Caco-2 (cell line): ENCODE results near the gene MROH9. TPM values are rescaled to one million over a fixed set of nuclear protein-coding genes. Genes with fewer than 3 reads are reported as not detected.

Experiments used
- BruUV-seq: library from RNA; stranded (reverse); fragments of 400-500 nt; replicated peaks from 2 replicates; lab custom pipeline; 2021; lab: Mats Ljungman, UMichigan
- CTCF ChIA-PET: fragments of 300-600 bp; sonication (Branson Sonifier 250); formaldehyde crosslinking; loops from one replicate; lab custom pipeline; 2022; ENCODE audit warnings: antibody characterized with exemption; lab: Charles Lee
- POLR2A ChIA-PET: fragments of 300-600 bp; sonication (Branson Sonifier 250); formaldehyde crosslinking; loops from one replicate; lab custom pipeline; 2022; ENCODE audit warnings: antibody characterized with exemption; lab: Charles Lee
- DNase-seq, 2 experiments: peaks; one replicate each; pipeline versions ENCODE4 v3.0.0 to v3.0.0-alpha.2; 2020 to 2022
- H3K27me3 ChIP-seq: replicated peaks from 2 replicates; pipeline ENCODE4 v1.6.0; 2011; ENCODE audit warnings: low read length; ENCODE audit not compliant: control insufficient read depth, insufficient read depth
- H3K36me3 ChIP-seq: 2 replicates; pipeline ENCODE4 v1.5.1; 2011; ENCODE audit warnings: low read length; ENCODE audit not compliant: control insufficient read depth, insufficient read depth
- H3K4me1 ChIP-seq: fragments of 250-450 bp; sonication (Bioruptor Pico); 2 replicates; pipeline ENCODE4 v1.5.1; 2020; ENCODE audit warnings: mild to moderate bottlenecking
- H3K4me3 ChIP-seq: 2 replicates; pipeline ENCODE4 v1.5.1; 2011; ENCODE audit warnings: low read depth, mild to moderate bottlenecking, control low read depth, low read length
- H3K9me3 ChIP-seq: fragments of 250-450 bp; sonication (Bioruptor Pico); 2 replicates; pipeline ENCODE4 v1.5.1; 2020; ENCODE audit warnings: mild to moderate bottlenecking, moderate library complexity
- H3K27ac Mint-ChIP-seq: one replicate; pipeline ENCODE4 v1.8.0; 2022; ENCODE audit warnings: mixed read lengths; ENCODE audit not compliant: unreplicated experiment
- H3K27me3 Mint-ChIP-seq: one replicate; pipeline ENCODE4 v1.8.0; 2022; ENCODE audit warnings: mixed read lengths; ENCODE audit not compliant: insufficient read depth, unreplicated experiment
- H3K36me3 Mint-ChIP-seq: one replicate; pipeline ENCODE4 v1.8.0; 2022; ENCODE audit warnings: mild to moderate bottlenecking, mixed read lengths; ENCODE audit not compliant: insufficient read depth, unreplicated experiment
- H3K4me1 Mint-ChIP-seq: one replicate; pipeline ENCODE4 v1.8.0; 2022; ENCODE audit warnings: low read depth, mixed read lengths; ENCODE audit not compliant: unreplicated experiment
- H3K4me3 Mint-ChIP-seq: one replicate; pipeline ENCODE4 v1.8.0; 2022; ENCODE audit warnings: mild to moderate bottlenecking, moderate library complexity, mixed read lengths; ENCODE audit not compliant: unreplicated experiment
- H3K9me3 Mint-ChIP-seq: one replicate; pipeline ENCODE4 v1.8.0; 2022; ENCODE audit warnings: mixed read lengths; ENCODE audit not compliant: unreplicated experiment
- intact Hi-C: fragments of 100-400 bp; cut with micrococcal nuclease; formaldehyde crosslinking; loops from one replicate; pipeline ENCODE4 v1.10.0; 2022; ENCODE audit not compliant: unreplicated experiment
- total RNA-seq: library from RNA; stranded (reverse); gene quantifications from 2 replicates; pipeline ENCODE4 v1.2.3, GENCODE V29; 2022
- TF ChIP-seq, protein P1 (sequence below), 2 experiments: fragments of 200-600 bp in 1 of 2; IDR thresholded peaks; 1 replicate in 1 of 2; 2 replicates in 1 of 2; pipeline versions ENCODE4 v1.5.1 to v1.8.0; 2011 to 2022; ENCODE audit warnings: antibody characterized with exemption in 1 of 2, control low read depth in 1 of 2, inconsistent platforms in 1 of 2, low read depth in 1 of 2, low read length in 1 of 2, mild to moderate bottlenecking in 1 of 2, moderate library complexity in 1 of 2; ENCODE audit not compliant: insufficient read depth in 1 of 2, severe bottlenecking in 1 of 2, unreplicated experiment in 1 of 2

Gene MROH9
- total RNA-seq, 1 experiment from 2014 or later = not detected

DNA sequence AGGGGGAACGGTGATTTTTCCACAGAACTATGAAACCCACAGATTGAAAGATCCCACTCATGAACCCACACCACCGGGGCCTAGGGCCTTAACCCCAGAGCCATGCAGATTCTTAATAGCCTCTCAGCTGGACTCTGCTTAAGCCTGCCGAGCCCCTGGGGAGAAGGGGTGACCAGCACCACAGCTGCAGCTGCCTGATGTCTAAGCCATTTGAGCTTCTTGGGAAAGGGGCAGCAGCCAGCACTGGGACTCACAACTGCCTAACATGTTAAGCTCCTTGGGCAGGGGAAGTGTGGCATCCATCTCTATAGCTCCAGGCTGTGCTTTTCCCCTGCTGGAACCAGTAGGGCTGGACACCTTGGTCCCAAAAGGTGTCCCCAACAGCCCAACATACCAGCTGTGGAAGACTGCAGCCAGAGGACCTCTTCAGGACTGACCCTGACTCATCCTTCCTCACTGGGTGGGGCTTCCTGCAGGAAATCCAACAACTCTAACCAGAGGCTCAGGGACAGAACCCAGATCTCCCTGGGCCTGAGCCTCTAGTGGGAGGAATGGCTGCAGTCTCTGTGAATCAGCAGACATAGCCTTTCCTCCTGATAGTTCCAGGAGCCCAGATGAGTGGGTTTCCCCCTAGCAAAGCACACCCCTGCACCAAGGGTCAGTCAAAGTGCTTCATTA is 120.8 kb downstream of the MROH9 start:
- H3K27me3 ChIP-seq = no peaks in the 10 kb centered on the region; the same call in 1 of the 2 replicates
- H3K27ac Mint-ChIP-seq = no peak overlapping the region
- no peak overlapping the region for H3K4me3 ChIP-seq
- peaks cover 4% of the 10 kb centered on the region; the same call in 1 of the 2 replicates for H3K4me1 ChIP-seq
- POLR2A ChIA-PET = no interaction called here
- CTCF ChIA-PET = no interaction called here
- H3K36me3 Mint-ChIP-seq = no peaks in the 10 kb centered on the region
- TF ChIP-seq, protein P1, sequence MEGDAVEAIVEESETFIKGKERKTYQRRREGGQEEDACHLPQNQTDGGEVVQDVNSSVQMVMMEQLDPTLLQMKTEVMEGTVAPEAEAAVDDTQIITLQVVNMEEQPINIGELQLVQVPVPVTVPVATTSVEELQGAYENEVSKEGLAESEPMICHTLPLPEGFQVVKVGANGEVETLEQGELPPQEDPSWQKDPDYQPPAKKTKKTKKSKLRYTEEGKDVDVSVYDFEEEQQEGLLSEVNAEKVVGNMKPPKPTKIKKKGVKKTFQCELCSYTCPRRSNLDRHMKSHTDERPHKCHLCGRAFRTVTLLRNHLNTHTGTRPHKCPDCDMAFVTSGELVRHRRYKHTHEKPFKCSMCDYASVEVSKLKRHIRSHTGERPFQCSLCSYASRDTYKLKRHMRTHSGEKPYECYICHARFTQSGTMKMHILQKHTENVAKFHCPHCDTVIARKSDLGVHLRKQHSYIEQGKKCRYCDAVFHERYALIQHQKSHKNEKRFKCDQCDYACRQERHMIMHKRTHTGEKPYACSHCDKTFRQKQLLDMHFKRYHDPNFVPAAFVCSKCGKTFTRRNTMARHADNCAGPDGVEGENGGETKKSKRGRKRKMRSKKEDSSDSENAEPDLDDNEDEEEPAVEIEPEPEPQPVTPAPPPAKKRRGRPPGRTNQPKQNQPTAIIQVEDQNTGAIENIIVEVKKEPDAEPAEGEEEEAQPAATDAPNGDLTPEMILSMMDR (IDR thresholded peaks at IDR 0.05; ENCODE audit: insufficient read depth in 1 of 2, low read depth in 1 of 2, low read length in 1 of 2, severe bottlenecking in 1 of 2, unreplicated experiment in 1 of 2) = no peak
- H3K4me1 Mint-ChIP-seq = peaks cover 7% of the 10 kb centered on the region
- no peak overlapping the region for H3K4me3 Mint-ChIP-seq
- H3K9me3 ChIP-seq = no peaks in the 10 kb centered on the region
- intact Hi-C loops = no loop called here
- H3K27me3 Mint-ChIP-seq = peaks cover 6% of the 10 kb centered on the region
- no TSS peak for BruUV-seq
- no peaks in the 10 kb centered on the region for H3K36me3 ChIP-seq
- DNase-seq = no peak
- H3K9me3 Mint-ChIP-seq = peaks cover 9% of the 10 kb centered on the region

- ChIA-PET CTCF (no interaction called here), POLR2A (no interaction called here)
- Histone ChIP-seq H3K4me3 (no peak overlapping the region), H3K4me1 (peaks cover 4% of the 10 kb centered on the region; the same call in 1 of the 2 replicates), H3K27me3 (no peaks in the 10 kb centered on the region; the same call in 1 of the 2 replicates), H3K36me3 (no peaks in the 10 kb centered on the region), H3K9me3 (no peaks in the 10 kb centered on the region)
- BruUV-seq = no TSS peak
- intact Hi-C loops = no loop called here
- H3K36me3 Mint-ChIP-seq = no peaks in the 10 kb centered on the region
- no peak overlapping the region for H3K4me3 Mint-ChIP-seq
- peaks cover 7% of the 10 kb centered on the region for H3K4me1 Mint-ChIP-seq
- no peak overlapping the region for H3K27ac Mint-ChIP-seq
- H3K9me3 Mint-ChIP-seq = peaks cover 9% of the 10 kb centered on the region
- TF ChIP-seq, protein P1 (IDR thresholded peaks at IDR 0.05; ENCODE audit: insufficient read depth in 1 of 2, low read depth in 1 of 2, low read length in 1 of 2, severe bottlenecking in 1 of 2, unreplicated experiment in 1 of 2) = no peak
- DNase-seq = no peak
- peaks cover 12% of the 10 kb centered on the region for H3K27me3 Mint-ChIP-seq
These were observed 126.2 kb downstream of the MROH9 start for GRCh38 chr1:171061425-171062143.

DNA sequence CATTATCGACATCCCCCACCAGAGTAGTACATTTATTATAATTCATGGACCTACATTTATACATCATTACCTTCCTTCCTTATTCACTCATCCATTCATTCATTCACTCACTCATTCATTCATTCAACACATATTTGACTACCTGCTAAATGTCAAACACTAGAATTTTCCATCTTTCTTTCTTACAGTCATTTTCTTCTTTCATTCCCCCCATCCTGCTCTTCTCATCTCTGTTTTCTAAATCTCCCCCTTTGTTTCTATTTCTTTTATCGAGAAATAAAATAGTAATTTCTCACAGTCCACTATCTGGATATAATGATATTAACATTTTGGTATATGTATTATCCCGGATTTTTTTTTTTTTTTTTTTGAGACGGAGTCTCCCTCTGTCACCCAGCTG is 127.6 kb downstream of the MROH9 start:
- intact Hi-C loops = no loop called here
- ChIA-PET POLR2A (no interaction called here), CTCF (no interaction called here)
- H3K36me3 ChIP-seq = no peaks in the 10 kb centered on the region
- no peak overlapping the region for H3K27ac Mint-ChIP-seq
- H3K4me3 Mint-ChIP-seq = no peak overlapping the region
- H3K4me3 ChIP-seq = no peak overlapping the region
- H3K9me3 Mint-ChIP-seq = no peaks in the 10 kb centered on the region
- no peaks in the 10 kb centered on the region for H3K4me1 ChIP-seq
- H3K27me3 ChIP-seq = no peaks in the 10 kb centered on the region
- peaks cover 9% of the 10 kb centered on the region for H3K27me3 Mint-ChIP-seq
- no TSS peak for BruUV-seq
- no peak for DNase-seq
- no peaks in the 10 kb centered on the region for H3K9me3 ChIP-seq
- TF ChIP-seq, protein P1 (IDR thresholded peaks at IDR 0.05; ENCODE audit: insufficient read depth in 1 of 2, low read depth in 1 of 2, low read length in 1 of 2, severe bottlenecking in 1 of 2, unreplicated experiment in 1 of 2) = no peak
- no peaks in the 10 kb centered on the region for H3K4me1 Mint-ChIP-seq
- H3K36me3 Mint-ChIP-seq = no peaks in the 10 kb centered on the region
